ENCODE measurements around the gene RFTN1. TPM values are rescaled to one million over a fixed set of nuclear protein-coding genes. Genes with fewer than 3 reads are reported as not detected.

The RFTN1 gene
- total RNA-seq, 1 experiment from 2014 or later, result 9.7 TPM

Other genes starting within 250 kb of the RFTN1 start
- gene DPH3, start 248.8 kb downstream of the RFTN1 start, total RNA-seq (2014; rRNA removed; shearing (Covaris generic); ENCODE audit: low replicate concordance), result 4.4 and 8.5 TPM in 2 replicates
- 5.0 and 8.9 TPM in 2 replicates for gene OXNAD1, start 248.5 kb downstream of the RFTN1 start, total RNA-seq (2014; rRNA removed; shearing (Covaris generic); ENCODE audit: low replicate concordance)
- not detected in 2 replicates for gene DAZL, start 91.7 kb upstream of the RFTN1 start, total RNA-seq (2014; rRNA removed; shearing (Covaris generic); ENCODE audit: low replicate concordance)

Data from Caki2 (cell line).